ENCODE measurements around the gene CAD. TPM values are rescaled to one million over a fixed set of nuclear protein-coding genes. Genes with fewer than 3 reads are reported as not detected.

CAD gene
- total and polyA plus RNA-seq, 9 of the 15 experiments (the other 6 are each of a cell fraction or from before 2014, with no cell fraction given), result 7.5 to 126 (median 33.7) TPM

- no peak for TF ChIP-seq ERF (CRISPR knock-in tag; IDR thresholded peaks at IDR 0.05)
- TF ChIP-seq KLF16 (IDR thresholded peaks at IDR 0.05), result no peak
- no peak for TF ChIP-seq ETV5 (CRISPR knock-in tag; IDR thresholded peaks at IDR 0.05; ENCODE audit: low read depth)
- TF ChIP-seq ZNF551 (CRISPR knock-in tag; IDR thresholded peaks at IDR 0.05), result no peak
- TF ChIP-seq PRDM10 (IDR thresholded peaks at IDR 0.05; ENCODE audit: partially characterized antibody), result no peak
- TF ChIP-seq AFF1 (IDR thresholded peaks at IDR 0.05; ENCODE audit: low read depth in 1 of 2, partially characterized antibody in 2 of 2), result no peak
- TF ChIP-seq NFIX (CRISPR knock-in tag; IDR thresholded peaks at IDR 0.05; ENCODE audit: low read depth), result no peak
- TF ChIP-seq PTBP1 (IDR thresholded peaks at IDR 0.05; ENCODE audit: low read depth, low read length), result no peak
Measured at GRCh38 chr2:27231921-27232320, 14.8 kb downstream of the CAD start (continued).
